Motor neuron (in vitro differentiated cells): ENCODE results near the gene LRRC8B. TPM values are rescaled to one million over a fixed set of nuclear protein-coding genes. Genes with fewer than 3 reads are reported as not detected.
A peak's percentile ranks its signal among the peaks of the same experiment; 100 is the strongest.

Experiments
- ATAC-seq, 8 experiments: fragments of 200-7000 bp; cut with Tn5 transposase; replicated peaks in 6 of 8; 2 replicates each; pipeline ENCODE4 v1.8.0; 2021; ENCODE audit warnings: mild to moderate bottlenecking in 8 of 8, moderate library complexity in 8 of 8
- H3K27ac ChIP-seq, 2 donors: fragments of 250-450 bp; sonication (Bioruptor Pico); 2 replicates each; pipeline ENCODE4 v1.9.0; 2021; ENCODE audit warnings: antibody characterized with exemption in 2 of 2, mild to moderate bottlenecking in 2 of 2, moderate library complexity in 1 of 2
- H3K4me1 ChIP-seq, 2 donors: fragments of 250-450 bp; sonication (Bioruptor Pico); replicated peaks in 1 of 2; 2 replicates each; pipeline ENCODE4 v1.6.1; 2021; ENCODE audit warnings: antibody characterized with exemption in 2 of 2, mild to moderate bottlenecking in 2 of 2, moderate library complexity in 1 of 2
- H3K4me3 ChIP-seq, 5 donors: fragments of 250-450 bp; sonication (Bioruptor Pico); 2 replicates each; pipeline ENCODE4 v1.9.0; 2021; ENCODE audit warnings: antibody characterized with exemption in 5 of 5, mild to moderate bottlenecking in 5 of 5, moderate library complexity in 4 of 5
- WGBS, 10 experiments: fragments of 450-650 bp; shearing (Covaris generic); methylation state at CpG; one replicate each; pipeline ENCODE4 v1.0.0; 2022; 5-methylcytosine and 5-hydroxymethylcytosine counted together
- in situ Hi-C, 9 experiments: fragments of 400-800 bp; cut with MboI; loops; one replicate each; pipeline ENCODE4 v1.15.0; 2021; ENCODE audit warnings: low sequenced_read_pairs in 9 of 9, low pct_unique_long_range_greater_than_20kb in 2 of 9; ENCODE audit not compliant: unreplicated experiment in 9 of 9
- total RNA-seq, 8 experiments: library from RNA; unstranded; fragments of 300-600 nt; gene quantifications; 2 replicates each; pipeline versions ENCODE4 v1.2.3 to v1.2.4, GENCODE V29; 2022

Gene LRRC8B
- total RNA-seq, 8 experiments from 2014 or later = 4.2 to 37.3 (median 16.5) TPM

DNA sequence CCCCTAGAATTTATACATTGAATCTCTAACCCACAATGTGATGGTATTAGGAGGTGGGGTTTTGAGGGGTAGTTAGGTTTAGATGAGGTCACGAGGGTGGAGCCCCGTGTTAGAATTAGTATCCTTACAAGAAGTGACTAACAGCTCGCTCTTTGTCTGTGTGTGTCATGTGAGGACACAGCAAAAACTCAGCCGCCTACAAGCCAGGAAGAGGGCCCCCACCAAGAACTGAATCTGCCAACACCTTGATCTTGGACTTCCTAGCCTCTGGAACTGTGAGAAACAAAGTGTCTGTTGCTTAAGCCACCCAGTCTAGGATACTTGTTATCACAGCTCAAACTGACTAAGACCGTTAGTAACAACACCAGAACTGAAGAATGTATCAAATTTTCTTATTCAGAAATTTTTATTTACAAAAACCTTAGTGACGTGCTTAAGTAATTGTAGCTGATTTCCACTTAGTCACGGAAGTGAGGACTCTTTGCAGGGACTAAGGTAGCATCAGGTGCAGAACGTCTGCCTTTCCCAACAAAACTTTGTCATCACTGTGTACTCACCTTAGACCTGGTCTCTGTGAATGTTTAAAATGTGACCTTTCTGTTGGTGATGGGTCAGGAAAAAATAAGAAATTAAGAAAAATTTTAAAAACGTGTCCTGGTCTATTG is 83.8 kb downstream of the LRRC8B start:
- ATAC-seq = peak in 3 of 8 experiments; percentile 26 to 86 (median 28)
- H3K27ac ChIP-seq = no peak overlapping the region
- peaks cover 0 to 5% of the 10 kb centered on the region in 2 donors for H3K4me1 ChIP-seq
- 13 to 100% (median 82%) methylated on average over 1 to 9 of the region's 9 CpGs for WGBS, 10 experiments
- in situ Hi-C loops = loop anchor here in 1 of 9 experiments (25.0 kb wide), 1 partner anchor 96 kb away; the partner anchor contains the start of gene LRRC8B
- no peak overlapping the region for H3K4me3 ChIP-seq

GRCh38 chr1:89608984-89609725 is 84.5 kb downstream of the LRRC8B start:
- ATAC-seq = no peak
- Histone ChIP-seq H3K27ac (no peak overlapping the region), H3K4me3 (no peak overlapping the region), H3K4me1 (peaks cover 0 to 5% of the 10 kb centered on the region in 2 donors)
- WGBS, 10 experiments = 88 to 100% (median 95%) methylated on average over 1 to 10 of the region's 20 CpGs; no CpG with 5 or more reads in 1 of the 10 experiments
- in situ Hi-C loops = loop anchor here in 1 of 9 experiments (25.0 kb wide), 1 partner anchor 97 kb away; the partner anchor contains the start of gene LRRC8B

DNA sequence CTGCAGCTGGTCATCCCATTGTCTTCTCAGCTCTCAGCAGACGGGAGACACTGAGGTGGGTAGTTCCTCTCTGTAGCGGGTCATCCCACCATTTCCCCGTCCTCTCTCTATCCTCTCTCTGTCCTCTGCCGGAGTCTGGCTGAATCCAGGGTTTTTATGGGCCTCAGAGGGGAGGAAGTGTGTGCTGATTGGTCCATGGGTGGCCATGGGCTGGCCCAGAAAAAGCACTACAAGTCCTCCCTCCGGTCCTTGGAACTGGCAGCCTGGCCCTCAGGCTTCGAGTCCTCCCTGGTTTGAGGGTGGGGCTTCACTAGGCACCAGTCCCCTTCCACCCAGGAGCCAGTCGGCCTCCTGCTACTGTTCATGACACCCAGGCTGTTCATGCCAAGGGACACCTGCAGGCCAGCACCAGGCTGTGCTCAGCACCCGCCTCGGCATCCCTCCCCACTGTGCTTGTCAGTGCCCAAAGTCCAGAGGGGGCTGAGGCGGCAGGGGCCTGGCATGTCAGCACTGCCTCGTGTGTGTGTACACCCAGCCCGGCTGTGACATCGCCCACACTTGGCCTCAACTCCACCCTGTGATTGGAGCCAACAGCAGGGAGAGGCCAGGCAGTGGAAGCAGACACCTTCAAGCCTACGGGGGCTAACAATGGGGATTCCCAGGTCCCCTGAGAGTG is 85.3 kb downstream of the LRRC8B start:
- ATAC-seq = peak in 1 of 8 experiments; percentile 11
- H3K27ac ChIP-seq = no peak overlapping the region
- in situ Hi-C loops = loop anchor here in 1 of 9 experiments (25.0 kb wide), 1 partner anchor 98 kb away; the partner anchor contains the start of gene LRRC8B
- peaks cover 0 to 5% of the 10 kb centered on the region in 2 donors for H3K4me1 ChIP-seq
- 47 to 91% (median 85%) methylated on average over 1 to 11 of the region's 14 CpGs; no CpG with 5 or more reads in 5 of the 10 experiments for WGBS, 10 experiments
- no peak overlapping the region for H3K4me3 ChIP-seq

DNA sequence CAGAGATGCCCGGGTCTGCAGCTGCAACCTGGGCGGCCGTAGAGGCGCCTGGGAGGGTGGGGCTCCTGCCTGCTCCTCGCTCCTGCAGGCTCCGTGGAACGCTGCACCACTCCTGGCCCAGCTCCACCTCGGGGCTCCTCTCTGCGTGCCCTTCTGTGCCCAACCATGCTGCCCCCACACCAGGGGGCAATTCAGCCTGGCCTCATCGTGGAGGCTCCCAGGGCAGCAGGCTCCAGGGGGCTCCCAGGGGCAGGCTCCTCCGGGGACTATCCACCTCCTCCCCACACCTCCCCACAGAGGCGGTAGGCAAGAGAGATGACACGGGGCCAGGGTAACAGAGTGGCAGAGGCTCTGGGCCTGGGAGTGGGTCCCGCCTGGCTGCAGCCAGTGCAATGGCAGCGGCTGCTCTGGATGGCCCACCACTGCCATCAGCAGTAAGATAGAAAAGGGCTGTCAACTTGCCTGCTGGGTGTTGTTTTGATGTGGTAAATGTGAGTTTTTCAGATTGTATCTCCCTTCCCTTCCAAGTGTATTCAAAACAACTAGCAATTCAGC is 85.9 kb downstream of the LRRC8B start:
- no peak overlapping the region for H3K4me3 ChIP-seq
- in situ Hi-C loops = loop anchor here in 1 of 9 experiments (25.0 kb wide), 1 partner anchor 98 kb away; the partner anchor contains the start of gene LRRC8B
- H3K27ac ChIP-seq = no peak overlapping the region
- WGBS, 10 experiments = 78 to 91% (median 85%) methylated on average over 3 to 12 of the region's 15 CpGs; no CpG with 5 or more reads in 6 of the 10 experiments
- H3K4me1 ChIP-seq = peaks cover 0 to 3% of the 10 kb centered on the region in 2 donors
- ATAC-seq = no peak

DNA sequence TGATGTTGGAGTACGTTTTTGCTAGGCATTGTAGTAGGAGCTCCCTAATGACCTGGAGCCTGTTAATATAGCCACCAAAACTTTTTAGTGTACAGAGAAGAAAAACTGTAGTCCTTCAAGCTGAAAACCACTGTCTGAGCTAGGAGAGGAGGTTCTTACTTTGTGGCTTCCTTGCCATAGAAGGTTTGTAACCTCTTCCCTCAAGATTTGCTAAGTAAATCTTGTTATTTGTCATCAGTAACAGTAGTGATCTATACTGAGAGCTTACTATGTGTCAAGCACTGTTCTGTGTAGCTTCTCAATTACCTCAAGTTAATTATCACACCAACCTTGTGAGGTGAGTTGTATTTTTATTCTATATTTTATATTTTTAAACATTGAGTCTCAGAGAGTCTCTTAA is 87.1 kb downstream of the LRRC8B start:
- in situ Hi-C loops = loop anchor here in 1 of 9 experiments (25.0 kb wide), 1 partner anchor 99 kb away; the partner anchor contains the start of gene LRRC8B
- H3K27ac ChIP-seq = no peak overlapping the region
- ATAC-seq = no peak

DNA sequence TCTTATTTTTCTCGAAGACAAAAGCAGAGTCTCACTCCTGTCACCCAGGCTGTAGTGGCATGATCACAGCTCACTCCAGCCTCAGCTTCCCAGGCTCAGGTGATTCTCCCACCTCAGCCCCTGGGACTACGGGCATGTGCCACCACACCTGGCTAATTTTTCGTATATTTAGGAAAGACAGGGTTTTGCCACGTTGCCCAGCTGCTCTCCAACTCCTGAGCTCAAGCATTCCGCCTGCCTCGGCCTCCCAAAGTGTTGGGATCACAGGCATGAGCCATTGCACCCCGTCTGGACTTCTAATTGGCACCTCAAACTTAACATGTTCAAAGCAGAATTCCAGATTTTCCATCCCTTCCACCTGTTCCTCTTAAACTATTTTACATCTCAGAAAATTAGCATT is 89.3 kb downstream of the LRRC8B start:
- H3K4me1 ChIP-seq = no peaks in the 10 kb centered on the region
- 54 to 94% (median 79%) methylated on average over 1 to 7 of the region's 7 CpGs; no CpG with 5 or more reads in 1 of the 10 experiments for WGBS, 10 experiments
- H3K4me3 ChIP-seq = no peak overlapping the region
- in situ Hi-C loops = loop anchor here in 1 of 9 experiments (25.0 kb wide), 1 partner anchor 102 kb away; the partner anchor contains the start of gene LRRC8B
- no peak overlapping the region for H3K27ac ChIP-seq
- no peak for ATAC-seq

More for the DNA sequence above, 87.1 kb downstream of the LRRC8B start:
- WGBS, 10 experiments = 0 to 100% (median 59%) methylated on average over 1 of the region's 1 CpG
- Histone ChIP-seq H3K4me1 (no peaks in the 10 kb centered on the region), H3K4me3 (no peak overlapping the region)

DNA sequence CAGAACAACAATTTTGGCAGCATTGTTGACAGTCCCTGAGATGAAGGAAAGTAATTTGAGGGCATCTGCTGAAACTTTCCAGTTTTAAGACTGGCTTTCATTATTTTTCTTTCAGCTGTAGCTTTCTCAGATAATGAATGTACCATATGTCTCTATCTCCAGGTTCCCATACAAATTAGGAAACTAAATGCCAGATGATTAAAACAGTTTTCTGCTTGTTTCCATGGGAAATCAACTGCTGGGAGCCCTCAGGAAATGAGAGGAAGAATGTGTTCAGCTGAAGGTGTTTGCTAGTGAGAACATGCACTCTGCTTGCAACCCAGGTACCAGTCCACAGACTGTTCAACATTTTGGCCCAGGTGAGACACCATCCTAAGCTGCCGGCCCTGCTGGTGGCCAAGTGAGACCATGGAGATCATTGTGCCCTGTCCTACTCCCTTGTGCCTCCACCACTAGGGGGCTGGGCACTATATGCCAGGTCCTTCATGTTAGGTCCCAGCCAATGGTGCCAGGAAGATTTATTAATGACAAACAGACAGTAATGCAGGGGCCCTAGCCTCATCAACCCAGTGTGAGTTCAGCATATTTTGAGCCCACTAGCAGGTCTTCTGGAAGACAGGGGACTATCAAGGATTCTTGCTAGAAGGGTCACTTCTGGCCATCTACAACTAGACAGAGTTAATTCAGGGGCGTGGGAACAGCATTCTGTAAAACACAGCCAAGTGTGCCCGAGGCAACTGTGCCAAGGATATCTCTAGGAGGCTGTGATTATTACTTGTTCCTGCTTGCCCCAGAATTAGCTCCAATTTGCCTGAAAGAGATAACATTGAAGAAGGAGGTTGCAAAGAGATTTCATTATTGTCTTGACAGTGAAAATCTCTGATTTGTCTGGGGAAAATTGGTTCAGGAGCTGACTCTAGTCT is 91.3 kb downstream of the LRRC8B start:
- in situ Hi-C loops = loop anchor here in 1 of 9 experiments (25.0 kb wide), 1 partner anchor 104 kb away; the partner anchor contains the start of gene LRRC8B
- 17 to 100% (median 86%) methylated on average over 1 to 3 of the region's 3 CpGs; no CpG with 5 or more reads in 2 of the 10 experiments for WGBS, 10 experiments
- no peak overlapping the region for H3K4me3 ChIP-seq
- no peaks in the 10 kb centered on the region for H3K4me1 ChIP-seq
- no peak overlapping the region for H3K27ac ChIP-seq
- peak in 1 of 8 experiments; percentile 55 for ATAC-seq

DNA sequence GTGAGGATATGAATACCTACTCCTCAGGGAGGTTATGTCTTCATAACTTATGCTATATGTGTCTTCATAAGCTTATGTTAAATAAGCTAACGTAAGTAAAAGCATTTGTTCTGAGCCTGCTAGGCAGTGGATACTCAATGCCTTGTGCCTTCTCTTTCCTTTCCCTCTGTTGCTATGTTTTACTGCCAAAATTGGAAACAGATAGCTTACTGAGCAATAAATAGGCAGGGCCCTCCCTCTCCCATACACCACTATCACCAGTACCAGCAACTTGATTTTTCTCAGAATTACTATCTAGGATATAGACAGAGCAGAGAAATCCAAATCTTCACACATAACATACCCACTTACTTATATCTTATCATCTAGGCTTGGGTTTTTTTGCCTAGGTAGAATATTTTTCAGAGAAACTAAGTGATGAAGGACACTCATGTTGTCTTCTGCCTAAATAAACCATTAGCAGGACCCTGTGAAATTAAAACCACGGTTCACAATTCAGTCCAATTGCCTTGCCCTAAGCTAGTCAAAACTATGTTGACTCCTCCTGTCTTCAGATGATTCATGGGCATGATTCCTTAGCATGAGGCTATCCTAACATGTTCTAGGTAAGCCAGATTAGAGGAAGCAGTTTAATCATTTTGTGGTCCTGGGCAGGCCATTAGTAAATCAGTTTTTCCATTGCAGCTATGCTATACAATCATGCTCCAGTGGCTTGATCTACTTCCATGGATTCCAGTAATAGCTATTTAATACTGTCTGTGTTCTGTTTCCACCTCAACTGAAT is 92.4 kb downstream of the LRRC8B start:
- peak in 1 of 8 experiments; percentile 41 for ATAC-seq
- Histone ChIP-seq H3K27ac (no peak overlapping the region), H3K4me1 (no peaks in the 10 kb centered on the region), H3K4me3 (no peak overlapping the region)
- 29 to 100% (median 81%) methylated on average over 1 to 2 of the region's 2 CpGs; no CpG with 5 or more reads in 1 of the 10 experiments for WGBS, 10 experiments
- in situ Hi-C loops = loop anchor here in 1 of 9 experiments (25.0 kb wide), 1 partner anchor 105 kb away; the partner anchor contains the start of gene LRRC8B

- WGBS, 10 experiments = 80 to 100% (median 96%) methylated on average over 1 to 3 of the region's 3 CpGs; no CpG with 5 or more reads in 1 of the 10 experiments
- H3K4me3 ChIP-seq = no peak overlapping the region
- H3K4me1 ChIP-seq = no peaks in the 10 kb centered on the region
- ATAC-seq = no peak
- in situ Hi-C loops = loop anchor here in 1 of 9 experiments (25.0 kb wide), 1 partner anchor 108 kb away; the partner anchor contains the start of gene LRRC8B
- no peak overlapping the region for H3K27ac ChIP-seq
Observed at GRCh38 chr1:89620664-89621063, 96.0 kb downstream of the LRRC8B start.

DNA sequence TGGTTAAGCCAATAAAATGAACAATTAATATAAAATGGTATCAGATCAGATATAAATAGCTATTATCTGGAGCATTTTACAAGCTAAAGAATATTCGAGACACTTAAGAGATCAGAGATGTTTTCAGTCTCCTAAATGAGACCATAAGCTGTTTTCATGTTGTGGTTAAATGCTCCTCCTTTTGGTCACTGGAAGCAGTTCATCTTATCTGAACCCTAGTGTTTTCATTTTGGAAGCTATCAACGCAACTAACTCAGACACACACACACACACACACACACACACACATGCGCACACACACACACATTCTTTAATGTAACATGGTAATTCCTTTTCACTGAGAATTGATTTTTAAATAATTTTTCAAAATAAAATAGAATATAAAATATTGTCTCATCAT is 98.3 kb downstream of the LRRC8B start:
- 15 to 100% (median 67%) methylated on average over 1 to 3 of the region's 3 CpGs; no CpG with 5 or more reads in 1 of the 10 experiments for WGBS, 10 experiments
- H3K27ac ChIP-seq = no peak overlapping the region
- in situ Hi-C loops = loop anchor here in 1 of 9 experiments (25.0 kb wide), 1 partner anchor 111 kb away; the partner anchor contains the start of gene LRRC8B
- peak in 1 of 8 experiments; percentile 32 for ATAC-seq
- no peaks in the 10 kb centered on the region for H3K4me1 ChIP-seq
- no peak overlapping the region for H3K4me3 ChIP-seq
